Endothelial cell of umbilical vein (primary cell): ENCODE measurements around the gene ABLIM2. TPM values are rescaled to one million over a fixed set of nuclear protein-coding genes. Genes with fewer than 3 reads are reported as not detected.

Experiments used
- BruUV-seq: library from RNA; stranded (reverse); fragments of 400-500 nt; replicated peaks from 2 replicates; lab custom pipeline; 2021; lab: Mats Ljungman, UMichigan
- CTCF ChIA-PET: fragments of 300-600, 350-600 bp; sonication (Branson Sonifier 250); formaldehyde crosslinking; loops from one replicate; lab custom pipeline; 2021; ENCODE audit warnings: antibody characterized with exemption, inconsistent platforms; lab: Charles Lee
- POLR2A ChIA-PET: fragments of 300-600, 350-600 bp; sonication (Branson Sonifier 250); formaldehyde crosslinking; loops from one replicate; lab custom pipeline; 2021; ENCODE audit warnings: antibody characterized with exemption, inconsistent platforms; lab: Charles Lee
- DNase-seq: peaks from one replicate; pipeline ENCODE4 v3.0.0-alpha.2; 2011; ENCODE audit warnings: low read depth, low spot score
- FAIRE-seq: peaks from 2 replicates; lab custom pipeline; 2011; peaks lifted over from hg19 to GRCh38; lab: Jason Lieb, UNC
- H2AFZ ChIP-seq: 2 replicates; pipeline ENCODE4 v1.6.0; 2012; ENCODE audit warnings: low read depth, low read length, control low read depth, inconsistent platforms
- H3K27ac ChIP-seq: 2 replicates; pipeline ENCODE4 v1.5.1; 2011; ENCODE audit warnings: low read depth, mild to moderate bottlenecking, control low read depth, low read length, moderate library complexity; ENCODE audit not compliant: insufficient read depth
- H3K27me3 ChIP-seq, 2 experiments: 2 replicates each; pipeline versions ENCODE4 v1.6.0 to v1.6.1; 2011; ENCODE audit warnings: low read length in 2 of 2, mixed read lengths in 1 of 2; ENCODE audit not compliant: control insufficient read depth in 2 of 2, insufficient read depth in 2 of 2
- H3K36me3 ChIP-seq, 2 experiments: 2 replicates in 1 of 2; 3 replicates in 1 of 2; pipeline ENCODE4 v1.5.1; 2011; ENCODE audit warnings: low read length in 2 of 2, mild to moderate bottlenecking in 1 of 2, moderate library complexity in 1 of 2; ENCODE audit not compliant: control insufficient read depth in 2 of 2, insufficient read depth in 2 of 2; ENCODE audit errors: extremely low read depth in 1 of 2
- H3K4me1 ChIP-seq: 3 replicates; pipeline ENCODE4 v1.5.1; 2011; ENCODE audit warnings: mild to moderate bottlenecking, low read length; ENCODE audit not compliant: control insufficient read depth, insufficient read depth; ENCODE audit errors: extremely low read depth
- H3K4me2 ChIP-seq: 2 replicates; pipeline ENCODE4 v1.6.1; 2011; ENCODE audit warnings: low read length, control low read depth, mixed read lengths; ENCODE audit not compliant: insufficient read depth
- H3K4me3 ChIP-seq, 3 experiments: fragments of 200-600 bp in 1 of 3; sonication (generic), shearing (Covaris generic) in 1 of 3; replicated peaks in 1 of 3; 2 replicates each; pipeline ENCODE4 v1.5.1; 2011 to 2016; ENCODE audit warnings: control low read depth in 3 of 3, low read length in 3 of 3, mild to moderate bottlenecking in 2 of 3, inconsistent platforms in 1 of 3, low read depth in 1 of 3, moderate library complexity in 1 of 3; ENCODE audit not compliant: insufficient read depth in 1 of 3
- H3K79me2 ChIP-seq: 2 replicates; pipeline ENCODE4 v1.6.0; 2012; ENCODE audit warnings: low read length, inconsistent platforms; ENCODE audit not compliant: control insufficient read depth, insufficient read depth
- H3K9ac ChIP-seq: replicated peaks from 2 replicates; pipeline ENCODE3; 2011; ENCODE audit warnings: low read length, control low read depth; ENCODE audit not compliant: insufficient read depth; ENCODE audit errors: extremely low read depth
- H3K9me1 ChIP-seq: replicated peaks from 3 replicates; pipeline ENCODE4 v1.6.0; 2011; ENCODE audit warnings: mild to moderate bottlenecking, low read length; ENCODE audit not compliant: control insufficient read depth, insufficient read depth; ENCODE audit errors: extremely low read depth
- H3K9me3 ChIP-seq: replicated peaks from 2 replicates; pipeline ENCODE4 v1.5.1; 2012; ENCODE audit warnings: low read length, inconsistent platforms; ENCODE audit not compliant: control insufficient read depth, insufficient read depth
- H4K20me1 ChIP-seq: replicated peaks from 2 replicates; pipeline ENCODE3; 2011; ENCODE audit warnings: mild to moderate bottlenecking, low read length; ENCODE audit not compliant: control insufficient read depth, insufficient read depth; ENCODE audit errors: extremely low read depth
- CTCF ChIP-seq, 2 donors: IDR thresholded peaks; 1 replicate in 1 of 2; 2 replicates in 1 of 2; pipeline ENCODE4 v1.5.1; 2011; ENCODE audit warnings: low read length in 2 of 2, mild to moderate bottlenecking in 2 of 2, moderate library complexity in 2 of 2, control low read depth in 1 of 2, inconsistent platforms in 1 of 2, low read depth in 1 of 2; ENCODE audit not compliant: insufficient read depth in 1 of 2; ENCODE audit errors: extremely low read depth in 1 of 2
- FOS ChIP-seq: IDR thresholded peaks from 2 replicates; pipeline ENCODE4 v1.6.1; 2011; ENCODE audit warnings: mild to moderate bottlenecking, low read length, moderate library complexity, borderline replicate concordance; ENCODE audit not compliant: insufficient read depth
- GATA2 ChIP-seq: IDR thresholded peaks from 2 replicates; pipeline ENCODE4 v1.7.0; 2011; ENCODE audit warnings: low read depth, mild to moderate bottlenecking, moderate library complexity, mixed read lengths, low read length; ENCODE audit not compliant: insufficient read length, insufficient read depth
- JUN ChIP-seq: IDR thresholded peaks from 2 replicates; pipeline ENCODE4 v1.6.1; 2011; ENCODE audit warnings: borderline replicate concordance, low read depth; ENCODE audit not compliant: insufficient read length, insufficient read depth
- MAX ChIP-seq: IDR thresholded peaks from 2 replicates; pipeline ENCODE4 v1.6.1; 2011; ENCODE audit not compliant: insufficient read depth, insufficient read length
- MYC ChIP-seq: IDR thresholded peaks from one replicate; pipeline ENCODE4 v1.6.1; 2011; ENCODE audit warnings: mild to moderate bottlenecking, low read depth, low read length
- POLR2A ChIP-seq: IDR thresholded peaks from 2 replicates; pipeline ENCODE4 v1.6.1; 2012; ENCODE audit warnings: low read depth, mild to moderate bottlenecking, control low read depth, low read length
- POLR2AphosphoS5 ChIP-seq: IDR thresholded peaks from 2 replicates; pipeline ENCODE4 v1.6.1; 2012; ENCODE audit warnings: low read depth, mild to moderate bottlenecking, control low read depth, low read length, moderate library complexity; ENCODE audit not compliant: insufficient read depth
- dilution Hi-C: fragments of 300-500 bp; cut with MboI; formaldehyde crosslinking; loops from one replicate; pipeline ENCODE4 v1.15.0; 2019; ENCODE audit warnings: low sequenced_read_pairs; ENCODE audit not compliant: extremely low pct_ligation_motif_present
- intact Hi-C: fragments of 100-400 bp; cut with micrococcal nuclease; formaldehyde crosslinking; loops from one replicate; pipeline ENCODE4 v1.10.0; 2022
- polyA plus RNA-seq, 4 experiments: library from polyadenylated mRNA; depleted of rRNA in 3 of 4; stranded (reverse) in 3 of 4; unstranded in 1 of 4; fragments of >200 nt; gene quantifications; 2 replicates each; pipeline versions ENCODE4 v1.2.1 to v1.2.3, GENCODE V29; 2011 to 2012; ENCODE audit warnings: missing spikeins in 1 of 4
- total RNA-seq: library from RNA; stranded (reverse); gene quantifications from 2 replicates; pipeline ENCODE4 v1.2.3, GENCODE V29; 2021

ABLIM2 gene
- total and polyA plus RNA-seq, 2 donors (not counting 3 experiments of a cell fraction or from before 2014, with no cell fraction given) = 0.28 to 0.66 TPM

DNA sequence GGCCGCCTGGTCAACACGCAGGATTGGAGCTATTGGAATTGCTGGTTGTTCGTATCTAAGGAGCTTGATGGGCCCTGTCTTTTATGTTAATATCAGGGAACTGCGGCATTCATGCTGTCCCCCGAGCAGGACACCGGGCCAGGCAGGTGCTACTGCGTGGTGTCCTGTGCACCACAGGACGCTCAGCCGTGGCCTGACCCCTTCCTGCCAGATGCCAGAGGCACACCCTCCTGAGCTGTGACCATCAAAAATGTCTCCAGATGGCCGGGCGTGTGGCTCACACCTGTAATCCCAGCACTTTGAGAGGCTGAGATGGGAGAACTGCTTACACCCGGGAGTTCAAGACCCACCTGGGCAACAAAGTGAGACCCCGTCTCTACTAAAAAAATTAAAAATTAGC is 32.1 kb downstream of the ABLIM2 start:
- Histone ChIP-seq H2AFZ (no peak overlapping the region), H3K9me3 (no peaks in the 10 kb centered on the region), H3K36me3 (no peaks in the 10 kb centered on the region), H3K9me1 (no peaks in the 10 kb centered on the region), H3K9ac (no peak overlapping the region), H3K79me2 (no peaks in the 10 kb centered on the region), H3K27me3 (no peaks in the 10 kb centered on the region), H3K27ac (no peak overlapping the region), H3K4me2 (no peak overlapping the region), H4K20me1 (no peaks in the 10 kb centered on the region), H3K4me1 (no peaks in the 10 kb centered on the region), H3K4me3 (no peak overlapping the region)
- CTCF ChIA-PET = no interaction called here
- DNase-seq = no peak
- POLR2A ChIA-PET = no interaction called here
- BruUV-seq = no TSS peak
- TF ChIP-seq JUN (no peak), GATA2 (no peak), POLR2AphosphoS5 (no peak), CTCF (IDR thresholded peaks at IDR 0.05; ENCODE audit: extremely low read depth in 1 of 2, insufficient read depth in 1 of 2, low read depth in 1 of 2, low read length in 2 of 2) (no peak), POLR2A (no peak), FOS (no peak), MAX (no peak), MYC (no peak)
- dilution Hi-C loops (no loop called here), intact Hi-C loops (no loop called here)
- FAIRE-seq = no peak
